Smooth muscle cell (in vitro differentiated cells): ENCODE results near the gene RBM28. TPM values are rescaled to one million over a fixed set of nuclear protein-coding genes. Genes with fewer than 3 reads are reported as not detected.

ENCODE experiments used
- DNase-seq: peaks from one replicate; lab custom pipeline; 2025; ENCODE audit not compliant: unreplicated experiment; lab: John Stamatoyannopoulos, UW
- H2AFZ ChIP-seq: fragments of 200-600 bp; sonication (generic); 2 replicates; pipeline ENCODE4 v1.6.0; 2016; ENCODE audit warnings: antibody characterized with exemption, low read depth, mild to moderate bottlenecking
- H3F3A ChIP-seq: fragments of 200-600 bp; sonication (generic); 2 replicates; pipeline ENCODE4 v1.6.0; 2017; ENCODE audit warnings: antibody characterized with exemption, low read depth
- H3K27ac ChIP-seq: fragments of 200-600 bp; sonication (generic); 2 replicates; pipeline ENCODE4 v1.5.1; 2016; ENCODE audit warnings: low read depth, mild to moderate bottlenecking
- H3K27me3 ChIP-seq: fragments of 200-600 bp; sonication (generic); 2 replicates; pipeline ENCODE4 v1.6.1; 2016; ENCODE audit warnings: low read depth, mild to moderate bottlenecking
- H3K36me3 ChIP-seq: fragments of 200-600 bp; sonication (generic); 2 replicates; pipeline ENCODE4 v1.5.1; 2016; ENCODE audit warnings: low read depth
- H3K4me1 ChIP-seq: fragments of 200-600 bp; sonication (generic); 2 replicates; pipeline ENCODE4 v1.5.1; 2016; ENCODE audit warnings: low read depth
- H3K4me2 ChIP-seq: fragments of 200-600 bp; sonication (generic); 2 replicates; pipeline ENCODE4 v1.6.0; 2016; ENCODE audit warnings: mild to moderate bottlenecking
- H3K4me3 ChIP-seq: fragments of 200-600 bp; sonication (generic); 2 replicates; pipeline ENCODE4 v1.5.1; 2016; ENCODE audit warnings: mild to moderate bottlenecking
- H3K79me2 ChIP-seq: fragments of 200-600 bp; sonication (generic); 2 replicates; pipeline ENCODE4 v1.6.0; 2016; ENCODE audit warnings: low read depth, mild to moderate bottlenecking
- H3K9ac ChIP-seq: fragments of 200-600 bp; sonication (generic); 2 replicates; pipeline ENCODE4 v1.6.0; 2016; ENCODE audit warnings: low read depth
- H3K9me3 ChIP-seq: fragments of 200-600 bp; sonication (generic); replicated peaks from 2 replicates; pipeline ENCODE4 v1.5.1; 2016; ENCODE audit warnings: low read depth
- H4K20me1 ChIP-seq: fragments of 200-600 bp; sonication (generic); 2 replicates; pipeline ENCODE4 v1.6.0; 2016; ENCODE audit warnings: low read depth
- WGBS: methylation state at CpG from one replicate; pipeline ENCODE4 v1.1.7; 2016; ENCODE audit warnings: low lambda C conversion rate; 5-methylcytosine and 5-hydroxymethylcytosine counted together
- polyA plus RNA-seq: library from polyadenylated mRNA; unstranded; fragments of >200 nt; fragmentation: Nextera tagmentation; extraction: Ambion mirVana; gene quantifications from 2 replicates; pipeline ENCODE4 v1.2.1, GENCODE V29; 2016
- total RNA-seq: library from RNA; depleted of rRNA; stranded (reverse); fragments of >200 nt; gene quantifications from 2 replicates; pipeline ENCODE4 v1.2.3, GENCODE V29; 2014
- TF ChIP-seq, protein P1 (sequence below): fragments of 200-600 bp; sonication (generic); IDR thresholded peaks from 2 replicates; pipeline ENCODE4 v1.5.1; 2017; ENCODE audit warnings: borderline replicate concordance, mild to moderate bottlenecking, antibody characterized with exemption; ENCODE audit not compliant: insufficient read depth, poor library complexity, severe bottlenecking

RBM28 gene
- total and polyA plus RNA-seq, 2 experiments from 2014 or later = 13.7 to 23.2 TPM

DNA sequence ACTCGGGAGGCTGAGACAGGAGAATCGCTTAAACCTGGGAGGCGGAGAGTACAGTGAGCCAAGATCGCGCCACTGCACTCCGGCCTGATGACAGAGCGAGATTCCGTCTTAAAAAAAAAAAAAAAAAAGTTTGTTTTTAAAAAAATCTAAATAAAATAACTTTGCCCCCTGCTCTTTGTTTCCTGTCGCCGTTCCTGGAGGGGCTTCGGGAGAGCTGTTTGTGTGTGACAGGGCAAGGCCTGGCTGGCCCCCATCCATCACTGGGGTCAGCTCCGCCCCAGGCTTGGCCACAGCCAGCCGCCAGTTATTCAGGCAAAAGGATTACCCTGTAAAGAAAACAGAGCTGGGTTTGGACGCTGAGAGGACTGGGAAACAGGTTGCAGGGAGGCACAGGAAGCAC is 86.2 kb downstream of the RBM28 start:
- no peak for DNase-seq
- Histone ChIP-seq H3K36me3 (no peaks in the 10 kb centered on the region), H2AFZ (no peak overlapping the region), H3K4me3 (no peak overlapping the region), H3K4me1 (peaks cover 13% of the 10 kb centered on the region), H3K79me2 (no peaks in the 10 kb centered on the region), H3K9ac (no peak overlapping the region), H3K27me3 (no peaks in the 10 kb centered on the region), H3K4me2 (no peak overlapping the region), H4K20me1 (no peaks in the 10 kb centered on the region), H3K9me3 (no peaks in the 10 kb centered on the region), H3F3A (no peaks in the 10 kb centered on the region), H3K27ac (no peak overlapping the region)
- TF ChIP-seq, protein P1, sequence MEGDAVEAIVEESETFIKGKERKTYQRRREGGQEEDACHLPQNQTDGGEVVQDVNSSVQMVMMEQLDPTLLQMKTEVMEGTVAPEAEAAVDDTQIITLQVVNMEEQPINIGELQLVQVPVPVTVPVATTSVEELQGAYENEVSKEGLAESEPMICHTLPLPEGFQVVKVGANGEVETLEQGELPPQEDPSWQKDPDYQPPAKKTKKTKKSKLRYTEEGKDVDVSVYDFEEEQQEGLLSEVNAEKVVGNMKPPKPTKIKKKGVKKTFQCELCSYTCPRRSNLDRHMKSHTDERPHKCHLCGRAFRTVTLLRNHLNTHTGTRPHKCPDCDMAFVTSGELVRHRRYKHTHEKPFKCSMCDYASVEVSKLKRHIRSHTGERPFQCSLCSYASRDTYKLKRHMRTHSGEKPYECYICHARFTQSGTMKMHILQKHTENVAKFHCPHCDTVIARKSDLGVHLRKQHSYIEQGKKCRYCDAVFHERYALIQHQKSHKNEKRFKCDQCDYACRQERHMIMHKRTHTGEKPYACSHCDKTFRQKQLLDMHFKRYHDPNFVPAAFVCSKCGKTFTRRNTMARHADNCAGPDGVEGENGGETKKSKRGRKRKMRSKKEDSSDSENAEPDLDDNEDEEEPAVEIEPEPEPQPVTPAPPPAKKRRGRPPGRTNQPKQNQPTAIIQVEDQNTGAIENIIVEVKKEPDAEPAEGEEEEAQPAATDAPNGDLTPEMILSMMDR = no peak
- 94% methylated on average over 14 of the region's 14 CpGs for WGBS

DNA sequence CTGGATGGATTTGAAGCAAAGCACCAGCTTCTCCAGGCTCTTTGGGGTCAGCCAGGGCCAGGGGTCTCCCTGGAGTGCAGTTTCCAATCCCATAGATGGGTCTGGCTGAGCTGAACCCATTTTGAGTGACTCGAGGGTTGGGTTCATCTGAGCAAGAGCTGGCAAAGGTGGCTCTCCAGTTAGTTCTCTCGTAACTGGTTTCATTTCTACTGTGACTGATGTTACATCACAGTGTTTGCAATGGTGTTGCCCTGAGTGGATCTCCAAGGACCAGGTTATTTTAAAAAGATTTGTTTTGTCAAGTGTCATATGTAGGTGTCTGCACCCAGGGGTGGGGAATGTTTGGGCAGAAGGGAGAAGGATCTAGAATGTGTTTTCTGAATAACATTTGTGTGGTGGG is 88.4 kb downstream of the RBM28 start:
- no peaks in the 10 kb centered on the region for H4K20me1 ChIP-seq
- H3K9me3 ChIP-seq = no peaks in the 10 kb centered on the region
- H3K79me2 ChIP-seq = no peaks in the 10 kb centered on the region
- H3K9ac ChIP-seq = no peak overlapping the region
- no peak overlapping the region for H3K4me3 ChIP-seq
- peaks cover 13% of the 10 kb centered on the region for H3K4me1 ChIP-seq
- H2AFZ ChIP-seq = no peak overlapping the region
- no peaks in the 10 kb centered on the region for H3K36me3 ChIP-seq
- H3K27me3 ChIP-seq = no peaks in the 10 kb centered on the region
- WGBS = 95% methylated on average over 2 of the region's 2 CpGs
- no peak overlapping the region for H3K4me2 ChIP-seq
- no peak overlapping the region for H3K27ac ChIP-seq
- TF ChIP-seq, protein P1 = no peak
- H3F3A ChIP-seq = no peaks in the 10 kb centered on the region
- DNase-seq = no peak

DNA sequence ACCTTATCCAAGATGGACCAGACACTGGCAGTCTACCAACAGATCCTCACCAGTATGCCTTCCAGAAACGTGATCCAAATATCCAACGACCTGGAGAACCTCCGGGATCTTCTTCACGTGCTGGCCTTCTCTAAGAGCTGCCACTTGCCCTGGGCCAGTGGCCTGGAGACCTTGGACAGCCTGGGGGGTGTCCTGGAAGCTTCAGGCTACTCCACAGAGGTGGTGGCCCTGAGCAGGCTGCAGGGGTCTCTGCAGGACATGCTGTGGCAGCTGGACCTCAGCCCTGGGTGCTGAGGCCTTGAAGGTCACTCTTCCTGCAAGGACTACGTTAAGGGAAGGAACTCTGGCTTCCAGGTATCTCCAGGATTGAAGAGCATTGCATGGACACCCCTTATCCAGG is 89.2 kb downstream of the RBM28 start:
- Histone ChIP-seq H3K4me2 (no peak overlapping the region), H3K27ac (no peak overlapping the region), H3K4me3 (no peak overlapping the region), H4K20me1 (no peaks in the 10 kb centered on the region), H3K27me3 (no peaks in the 10 kb centered on the region), H2AFZ (no peak overlapping the region), H3K4me1 (peaks cover 10% of the 10 kb centered on the region), H3K9me3 (no peaks in the 10 kb centered on the region), H3K79me2 (no peaks in the 10 kb centered on the region), H3K36me3 (no peaks in the 10 kb centered on the region), H3F3A (no peaks in the 10 kb centered on the region), H3K9ac (no peak overlapping the region)
- 88% methylated on average over 5 of the region's 5 CpGs for WGBS
- DNase-seq = no peak
- TF ChIP-seq, protein P1 = no peak

DNA sequence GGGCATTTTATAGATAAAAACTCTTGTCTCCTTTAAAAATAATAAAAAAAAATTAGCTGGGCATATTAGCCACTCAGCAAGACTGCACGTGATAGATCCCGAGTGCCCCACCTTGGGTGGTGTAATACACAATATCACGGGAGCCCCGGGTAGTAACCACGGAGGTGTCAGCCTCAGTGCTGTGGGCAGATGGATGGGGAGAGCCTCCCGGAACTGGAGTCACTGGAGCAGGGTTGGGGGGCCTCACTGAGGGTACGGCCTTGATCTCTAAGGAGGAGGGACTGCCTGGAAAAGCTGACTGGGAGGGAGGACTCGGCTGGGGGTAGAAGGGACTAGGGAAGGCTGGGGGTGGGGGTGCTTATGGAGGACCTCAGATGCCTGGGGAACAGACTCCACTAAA is 90.0 kb downstream of the RBM28 start:
- Histone ChIP-seq H3K4me2 (no peak overlapping the region), H3K9ac (no peak overlapping the region), H3K9me3 (no peaks in the 10 kb centered on the region), H3K27me3 (no peaks in the 10 kb centered on the region), H3K79me2 (no peaks in the 10 kb centered on the region), H3K4me1 (peaks cover 2% of the 10 kb centered on the region), H3K27ac (no peak overlapping the region), H3K4me3 (no peak overlapping the region), H2AFZ (no peak overlapping the region), H4K20me1 (no peaks in the 10 kb centered on the region), H3F3A (no peaks in the 10 kb centered on the region), H3K36me3 (no peaks in the 10 kb centered on the region)
- TF ChIP-seq, protein P1 = no peak
- WGBS = 95% methylated on average over 8 of the region's 8 CpGs
- no peak for DNase-seq
